Uterus (tissue), 2 donors: ENCODE results near the gene CYP4F12.

Experiments
- POLR2A ChIP-seq, 2 donors: fragments of 450-650 bp; IDR thresholded peaks; one replicate each; pipeline ENCODE4 v1.6.1; 2016; ENCODE audit warnings: antibody characterized with exemption in 2 of 2, mild to moderate bottlenecking in 1 of 2, moderate library complexity in 1 of 2
- TF ChIP-seq, protein P1 (sequence below), 4 experiments: fragments of 200-600 bp in 2 of 4; fragments of 450-650 bp in 2 of 4; sonication (generic) in 2 of 4; IDR thresholded peaks; one replicate each; pipeline ENCODE4 v1.5.1; 2016 to 2019; ENCODE audit warnings: antibody characterized with exemption in 4 of 4, mild to moderate bottlenecking in 2 of 4, moderate library complexity in 1 of 4

DNA sequence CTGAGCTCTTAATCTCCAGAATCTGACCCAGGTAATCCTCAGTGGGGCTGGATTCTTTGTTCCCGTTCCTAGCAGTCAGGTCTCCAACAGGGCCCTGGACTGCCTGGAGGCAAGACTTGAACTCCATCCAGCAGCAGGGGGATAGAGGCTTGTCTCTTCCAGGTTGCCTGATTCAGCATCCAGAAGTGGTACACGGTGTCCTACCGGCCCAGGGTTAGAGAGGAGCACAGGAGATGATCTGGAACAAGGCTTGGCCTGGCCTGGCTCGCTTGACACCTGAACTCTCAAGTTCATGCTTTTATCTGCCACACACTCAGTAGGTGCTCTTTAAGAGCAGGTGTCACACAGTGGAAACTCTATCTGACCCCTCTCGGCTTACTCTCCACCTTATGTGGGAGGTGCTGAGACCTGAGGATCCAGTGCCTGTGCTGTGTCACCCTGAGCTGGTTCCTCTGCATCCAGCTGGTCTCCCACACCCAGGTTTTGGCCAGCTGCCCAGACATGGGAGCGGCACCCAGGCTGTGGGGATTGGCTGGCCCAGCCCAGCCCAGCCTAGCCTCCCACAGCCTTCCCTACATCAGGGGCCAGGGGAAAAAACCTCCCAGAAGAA is 32.5 kb upstream of the CYP4F12 start, which contains the start of gene CYP4F3:
- TF ChIP-seq, protein P1, sequence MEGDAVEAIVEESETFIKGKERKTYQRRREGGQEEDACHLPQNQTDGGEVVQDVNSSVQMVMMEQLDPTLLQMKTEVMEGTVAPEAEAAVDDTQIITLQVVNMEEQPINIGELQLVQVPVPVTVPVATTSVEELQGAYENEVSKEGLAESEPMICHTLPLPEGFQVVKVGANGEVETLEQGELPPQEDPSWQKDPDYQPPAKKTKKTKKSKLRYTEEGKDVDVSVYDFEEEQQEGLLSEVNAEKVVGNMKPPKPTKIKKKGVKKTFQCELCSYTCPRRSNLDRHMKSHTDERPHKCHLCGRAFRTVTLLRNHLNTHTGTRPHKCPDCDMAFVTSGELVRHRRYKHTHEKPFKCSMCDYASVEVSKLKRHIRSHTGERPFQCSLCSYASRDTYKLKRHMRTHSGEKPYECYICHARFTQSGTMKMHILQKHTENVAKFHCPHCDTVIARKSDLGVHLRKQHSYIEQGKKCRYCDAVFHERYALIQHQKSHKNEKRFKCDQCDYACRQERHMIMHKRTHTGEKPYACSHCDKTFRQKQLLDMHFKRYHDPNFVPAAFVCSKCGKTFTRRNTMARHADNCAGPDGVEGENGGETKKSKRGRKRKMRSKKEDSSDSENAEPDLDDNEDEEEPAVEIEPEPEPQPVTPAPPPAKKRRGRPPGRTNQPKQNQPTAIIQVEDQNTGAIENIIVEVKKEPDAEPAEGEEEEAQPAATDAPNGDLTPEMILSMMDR (IDR thresholded peaks at IDR 0.05): no peak
- no peak for TF ChIP-seq POLR2A (IDR thresholded peaks at IDR 0.05)
